KMS-11 (cell line): ENCODE measurements around the gene TTC24.

Experiments used
- H2AFZ ChIP-seq: fragments of 200-600 bp; sonication (generic); 2 replicates; pipeline ENCODE4 v1.6.1; 2016; ENCODE audit warnings: antibody characterized with exemption, mixed run types, low read depth
- H3K27ac ChIP-seq: fragments of 200-600 bp; sonication (generic); 2 replicates; pipeline ENCODE4 v1.6.1; 2016; ENCODE audit warnings: mild to moderate bottlenecking, mixed run types
- H3K27me3 ChIP-seq: fragments of 200-600 bp; sonication (generic); 2 replicates; pipeline ENCODE4 v1.6.1; 2017; ENCODE audit warnings: mild to moderate bottlenecking, low read depth, mixed run types, moderate library complexity; ENCODE audit not compliant: insufficient read depth
- H3K36me3 ChIP-seq: fragments of 200-600 bp; sonication (generic); 2 replicates; pipeline ENCODE4 v1.6.1; 2017; ENCODE audit warnings: mild to moderate bottlenecking, mixed run types; ENCODE audit not compliant: insufficient read depth
- H3K4me1 ChIP-seq: fragments of 200-600 bp; sonication (generic); 2 replicates; pipeline ENCODE4 v1.6.1; 2016; ENCODE audit warnings: mild to moderate bottlenecking, low read depth, mixed run types; ENCODE audit not compliant: poor library complexity, severe bottlenecking
- H3K4me2 ChIP-seq: fragments of 200-600 bp; sonication (generic); 2 replicates; pipeline ENCODE4 v1.7.0; 2016; ENCODE audit warnings: mild to moderate bottlenecking, mixed run types
- H3K4me3 ChIP-seq: fragments of 200-600 bp; sonication (generic); IDR thresholded peaks from 2 replicates; pipeline ENCODE4 v1.6.1; 2017; ENCODE audit warnings: low read depth, low read length, mixed read lengths; ENCODE audit not compliant: insufficient read depth
- H3K79me2 ChIP-seq: fragments of 200-600 bp; sonication (generic); 2 replicates; pipeline ENCODE4 v1.6.1; 2016; ENCODE audit warnings: low read depth, mixed run types; ENCODE audit not compliant: insufficient read depth
- H3K9ac ChIP-seq: fragments of 200-600 bp; sonication (generic); 2 replicates; pipeline ENCODE4 v1.6.1; 2016; ENCODE audit warnings: mild to moderate bottlenecking, mixed run types
- H4K20me1 ChIP-seq: fragments of 200-600 bp; sonication (generic); 2 replicates; pipeline ENCODE4 v1.6.1; 2016; ENCODE audit warnings: mild to moderate bottlenecking, mixed run types; ENCODE audit not compliant: insufficient read depth
- TF ChIP-seq, protein P1 (sequence below): fragments of 200-600 bp; sonication (generic); conservative IDR thresholded peaks from 2 replicates; pipeline ENCODE4 v1.6.1; 2017; ENCODE audit warnings: low read depth, mild to moderate bottlenecking, antibody characterized with exemption, low read length, moderate library complexity, mixed read lengths

Gene TTC24

DNA sequence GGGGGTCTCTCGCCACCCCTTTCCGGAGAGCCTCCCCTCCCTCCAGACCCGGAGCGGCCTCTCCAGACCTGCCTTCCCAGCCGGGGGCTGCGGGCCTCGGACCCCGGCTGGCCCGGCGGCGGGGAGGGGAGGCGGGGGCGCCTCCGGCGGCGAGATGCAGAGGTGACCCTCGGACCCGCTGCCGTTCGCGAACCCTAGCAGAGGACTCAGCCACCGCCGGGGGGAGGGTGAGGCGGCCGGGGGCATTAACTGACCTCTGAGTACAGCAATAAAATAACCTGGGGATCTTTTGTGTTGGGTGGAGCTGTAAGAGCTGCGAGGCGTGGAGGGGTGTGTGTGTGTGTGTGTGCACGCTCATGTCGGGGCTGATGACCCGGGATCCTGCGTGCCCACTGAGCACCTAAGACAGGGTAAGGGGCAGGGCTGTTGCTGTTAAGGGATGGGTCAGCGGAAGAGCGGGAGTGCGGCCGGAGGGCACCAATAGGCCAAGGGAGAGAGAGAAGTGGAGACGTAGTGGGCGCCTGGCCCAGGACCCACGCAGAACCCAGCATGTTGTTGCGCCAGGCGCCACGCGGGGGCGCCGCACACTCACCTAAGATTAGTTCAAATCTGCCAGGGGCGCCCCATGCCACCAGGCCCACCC lies 46.0 kb downstream of the TTC24 start:
- Histone ChIP-seq H3K27me3 (peaks cover 95% of the 10 kb centered on the region), H3K4me3 (no peak overlapping the region), H3K9ac (no peak overlapping the region)

DNA sequence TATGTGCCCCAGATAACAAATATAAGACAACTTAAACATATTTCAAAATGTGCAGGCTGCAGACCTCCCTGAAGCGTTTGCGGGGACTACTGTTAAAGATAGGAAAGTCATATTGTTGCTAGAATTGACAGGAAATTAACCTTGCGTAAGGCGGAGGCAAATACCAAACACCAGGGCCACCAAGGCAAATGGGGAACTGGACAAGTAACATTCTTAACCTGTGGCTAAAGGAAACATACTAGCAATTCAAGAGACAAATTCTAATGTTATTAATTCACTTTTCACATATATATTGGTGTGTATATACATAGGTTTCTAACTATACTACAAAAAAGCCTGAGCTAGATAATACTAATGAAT lies 46.5 kb downstream of the TTC24 start:
- Histone ChIP-seq H2AFZ (no peak overlapping the region), H4K20me1 (no peaks in the 10 kb centered on the region), H3K4me1 (peaks cover 4% of the 10 kb centered on the region), H3K27me3 (peaks cover 95% of the 10 kb centered on the region), H3K4me2 (no peak overlapping the region), H3K4me3 (no peak overlapping the region), H3K27ac (no peak overlapping the region), H3K9ac (no peak overlapping the region), H3K79me2 (no peaks in the 10 kb centered on the region), H3K36me3 (no peaks in the 10 kb centered on the region)
- TF ChIP-seq, protein P1, sequence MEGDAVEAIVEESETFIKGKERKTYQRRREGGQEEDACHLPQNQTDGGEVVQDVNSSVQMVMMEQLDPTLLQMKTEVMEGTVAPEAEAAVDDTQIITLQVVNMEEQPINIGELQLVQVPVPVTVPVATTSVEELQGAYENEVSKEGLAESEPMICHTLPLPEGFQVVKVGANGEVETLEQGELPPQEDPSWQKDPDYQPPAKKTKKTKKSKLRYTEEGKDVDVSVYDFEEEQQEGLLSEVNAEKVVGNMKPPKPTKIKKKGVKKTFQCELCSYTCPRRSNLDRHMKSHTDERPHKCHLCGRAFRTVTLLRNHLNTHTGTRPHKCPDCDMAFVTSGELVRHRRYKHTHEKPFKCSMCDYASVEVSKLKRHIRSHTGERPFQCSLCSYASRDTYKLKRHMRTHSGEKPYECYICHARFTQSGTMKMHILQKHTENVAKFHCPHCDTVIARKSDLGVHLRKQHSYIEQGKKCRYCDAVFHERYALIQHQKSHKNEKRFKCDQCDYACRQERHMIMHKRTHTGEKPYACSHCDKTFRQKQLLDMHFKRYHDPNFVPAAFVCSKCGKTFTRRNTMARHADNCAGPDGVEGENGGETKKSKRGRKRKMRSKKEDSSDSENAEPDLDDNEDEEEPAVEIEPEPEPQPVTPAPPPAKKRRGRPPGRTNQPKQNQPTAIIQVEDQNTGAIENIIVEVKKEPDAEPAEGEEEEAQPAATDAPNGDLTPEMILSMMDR: peak; percentile 68

More for the DNA sequence above, 46.0 kb downstream of the TTC24 start:
- no peaks in the 10 kb centered on the region for H3K79me2 ChIP-seq
- H3K36me3 ChIP-seq: no peaks in the 10 kb centered on the region
- peaks cover 6% of the 10 kb centered on the region for H3K4me1 ChIP-seq
- no peak overlapping the region for H2AFZ ChIP-seq
- no peak overlapping the region for H3K4me2 ChIP-seq
- no peak overlapping the region for H3K27ac ChIP-seq
- TF ChIP-seq, protein P1: peak; percentile 100
- no peaks in the 10 kb centered on the region for H4K20me1 ChIP-seq

DNA sequence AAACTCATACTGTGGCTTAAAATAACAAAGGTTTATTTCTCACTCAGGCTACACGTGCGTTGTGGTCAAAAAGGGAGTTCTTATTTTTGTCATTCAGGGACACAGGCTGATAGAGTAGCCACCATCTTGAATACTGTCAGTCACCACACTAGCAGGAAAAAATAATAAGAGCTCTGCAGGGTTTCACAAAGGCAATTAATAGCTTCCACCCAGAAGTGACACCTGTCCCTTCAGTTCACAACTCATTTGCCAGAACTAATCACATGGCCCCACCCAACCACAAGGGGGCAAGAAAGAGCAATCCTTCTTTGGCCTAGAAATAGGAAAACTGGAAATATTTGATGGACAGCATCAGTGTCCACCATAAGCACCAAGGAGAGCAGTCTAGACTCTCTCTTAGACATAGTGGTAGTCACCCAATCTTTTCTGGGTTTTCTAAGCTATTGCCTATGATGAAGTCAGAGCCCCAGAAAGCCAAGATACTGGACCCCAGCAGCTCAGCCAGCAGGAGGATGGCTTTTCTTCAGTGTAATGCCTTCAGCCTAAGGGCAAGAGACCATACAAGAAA lies 47.9 kb downstream of the TTC24 start:
- no peaks in the 10 kb centered on the region for H4K20me1 ChIP-seq
- no peak overlapping the region for H3K9ac ChIP-seq
- no peaks in the 10 kb centered on the region for H3K36me3 ChIP-seq
- H3K27me3 ChIP-seq: peaks cover 95% of the 10 kb centered on the region
- H3K4me2 ChIP-seq: no peak overlapping the region
- TF ChIP-seq, protein P1: peak; percentile 99
- peaks cover 4% of the 10 kb centered on the region for H3K4me1 ChIP-seq
- H3K27ac ChIP-seq: no peak overlapping the region
- H2AFZ ChIP-seq: no peak overlapping the region
- H3K4me3 ChIP-seq: no peak overlapping the region
- no peaks in the 10 kb centered on the region for H3K79me2 ChIP-seq

DNA sequence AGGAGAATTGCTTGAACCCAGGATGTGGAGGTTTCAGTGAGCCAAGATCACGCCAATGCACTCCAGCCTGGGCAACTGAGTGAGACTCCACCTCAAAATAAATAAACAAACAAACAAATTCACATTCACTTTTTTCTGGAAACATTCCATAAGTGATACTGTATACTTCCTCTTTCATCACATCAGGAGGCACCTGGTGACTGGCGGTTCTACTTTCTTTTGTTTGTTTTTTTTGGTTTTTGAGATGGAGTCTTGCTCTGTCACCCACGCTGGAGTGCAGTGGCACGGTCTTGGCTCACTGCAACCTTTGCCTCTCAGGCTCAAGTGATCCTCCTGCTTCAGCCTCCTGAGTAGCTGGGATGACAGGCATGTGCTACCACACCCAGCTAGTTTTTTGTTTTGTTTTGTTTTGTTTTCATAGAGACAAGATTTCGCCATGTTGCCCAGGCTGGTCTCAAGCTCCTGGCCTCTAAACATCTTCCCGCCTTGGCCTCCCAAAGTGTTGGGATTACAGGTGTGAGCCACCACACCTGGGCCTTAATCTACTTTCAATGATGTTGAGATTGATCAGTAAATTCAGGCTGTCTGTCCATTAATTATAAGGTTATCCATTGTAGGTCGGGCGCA lies 50.4 kb downstream of the TTC24 start:
- Histone ChIP-seq H3K4me2 (no peak overlapping the region), H3K27ac (no peak overlapping the region), H3K9ac (no peak overlapping the region), H3K27me3 (peaks cover 97% of the 10 kb centered on the region), H2AFZ (no peak overlapping the region), H3K79me2 (no peaks in the 10 kb centered on the region), H3K36me3 (no peaks in the 10 kb centered on the region), H3K4me1 (peaks cover 4% of the 10 kb centered on the region), H3K4me3 (no peak overlapping the region), H4K20me1 (no peaks in the 10 kb centered on the region)
- TF ChIP-seq, protein P1: no peak
